ENCODE data around the gene WASHC4.
"Not testable (repeated sequence)": the region's sequence is repeated elsewhere in the genome, so short reads cannot be mapped to it uniquely, and the experiment has no call there.

Gene WASHC4

DNA sequence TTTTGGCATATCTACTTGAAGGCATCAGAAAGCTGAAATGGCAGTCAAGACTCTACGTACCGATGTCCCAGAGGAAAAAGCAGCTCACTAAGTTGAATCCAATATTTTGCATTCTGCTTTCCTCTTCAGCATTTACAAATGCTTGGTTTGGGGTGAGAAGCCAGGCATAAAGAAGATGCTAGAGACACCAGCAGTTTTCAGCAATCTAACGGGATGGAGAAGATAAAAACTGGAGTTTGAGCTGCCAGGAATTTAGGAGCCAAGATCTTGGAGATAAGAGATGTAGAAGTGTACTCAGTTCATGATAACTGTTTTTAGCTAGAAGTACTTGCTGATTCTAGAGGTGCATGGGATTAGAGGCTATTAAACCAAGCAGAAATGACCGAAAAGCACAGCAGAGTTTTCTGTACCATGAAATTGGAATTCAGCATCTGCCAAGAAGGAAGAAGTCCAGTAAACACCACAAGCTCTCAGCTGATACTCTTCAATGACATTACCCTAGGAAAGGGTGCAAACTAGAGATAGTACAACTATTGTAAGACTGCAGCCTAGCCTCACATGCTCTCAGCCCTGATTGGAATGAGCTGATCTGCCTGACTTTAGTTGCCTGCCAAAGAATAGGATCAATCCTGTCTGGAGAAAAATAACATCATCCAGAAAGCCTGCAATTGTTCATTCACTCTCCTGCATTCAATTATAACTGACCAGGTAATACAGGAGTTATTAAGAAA, 15.9 kb upstream of the WASHC4 start:
- no peak for DNase-seq

DNA sequence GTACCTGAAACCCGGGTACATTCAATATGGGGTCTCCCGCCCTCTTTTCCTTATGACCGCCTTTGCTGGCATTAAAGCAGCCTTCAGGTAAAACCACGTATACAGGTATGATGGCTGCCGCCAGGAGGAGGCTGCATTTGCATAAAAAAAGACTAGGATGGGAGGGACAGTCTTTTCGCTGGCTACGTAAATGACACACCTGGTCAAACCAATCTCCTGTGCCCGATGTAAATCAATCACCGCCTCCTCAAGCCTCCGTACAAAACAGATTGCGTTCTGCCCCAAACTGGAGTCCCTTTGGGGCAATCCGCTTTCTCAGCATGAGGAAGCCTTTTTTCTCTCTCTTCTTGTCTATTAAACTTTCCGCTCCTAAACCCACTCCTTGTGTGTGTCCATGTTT, 15.2 kb upstream of the WASHC4 start:
- DNase-seq: no peak

DNA sequence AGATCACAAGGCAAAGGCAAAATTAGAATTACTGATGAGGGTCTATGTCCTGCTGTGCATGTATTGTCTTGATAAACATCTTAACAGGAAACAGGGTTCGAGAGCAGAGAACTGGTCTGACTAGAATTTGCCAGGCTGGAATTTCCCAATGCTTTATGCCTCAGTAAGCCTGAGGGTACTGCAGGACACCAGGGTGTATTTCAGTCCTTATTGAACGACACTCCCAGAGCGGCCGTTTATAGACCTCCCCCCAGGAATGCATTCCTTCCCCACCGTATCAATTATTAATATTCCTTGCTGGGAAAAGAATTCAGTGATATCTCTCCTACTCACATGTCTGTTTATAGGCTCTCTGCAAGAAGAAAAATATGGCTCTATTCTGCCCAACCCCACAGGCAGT, 12.2 kb upstream of the WASHC4 start:
- DNase-seq: not testable (repeated sequence)

GRCh38 chr12:105099356-105099755, 8.2 kb upstream of the WASHC4 start:
- DNase-seq: no peak

DNA sequence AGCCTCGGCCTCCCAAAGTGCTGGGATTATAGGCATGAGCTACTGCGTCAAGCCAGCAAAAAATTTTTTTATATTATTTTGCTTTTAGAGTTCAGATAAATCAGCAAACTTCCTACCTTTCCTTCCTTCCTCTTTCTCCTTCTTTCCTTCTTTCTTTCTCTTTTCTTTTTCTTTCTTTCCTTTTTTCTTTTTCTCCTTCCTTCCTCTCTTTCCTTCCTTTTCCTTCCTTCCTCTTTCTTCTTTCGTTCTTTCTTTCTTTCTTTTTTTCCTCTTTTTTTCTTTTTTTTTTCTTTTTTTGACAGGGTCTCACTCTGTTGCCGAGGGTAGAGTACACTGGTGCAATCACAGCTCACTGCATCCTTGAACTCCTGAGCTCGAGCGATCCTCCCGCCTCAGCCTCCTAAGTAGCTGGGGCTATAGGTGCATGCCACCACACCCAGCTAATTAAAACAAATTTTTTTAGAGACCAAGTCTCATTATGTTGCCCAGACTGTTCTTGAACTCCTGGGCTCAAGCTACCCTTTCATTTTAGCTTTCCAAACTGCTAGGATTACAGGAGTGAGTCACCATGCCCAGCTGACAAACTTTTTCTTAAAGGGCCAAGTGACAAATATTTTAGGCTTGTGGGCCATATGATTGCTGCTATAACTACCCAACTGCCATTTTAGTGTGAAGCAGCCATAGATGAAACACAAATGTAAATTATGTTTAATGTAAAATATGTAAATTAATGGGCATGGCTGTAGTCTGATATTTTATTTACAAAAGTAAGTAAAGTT, 7.1 kb upstream of the WASHC4 start:
- no peak for DNase-seq

DNA sequence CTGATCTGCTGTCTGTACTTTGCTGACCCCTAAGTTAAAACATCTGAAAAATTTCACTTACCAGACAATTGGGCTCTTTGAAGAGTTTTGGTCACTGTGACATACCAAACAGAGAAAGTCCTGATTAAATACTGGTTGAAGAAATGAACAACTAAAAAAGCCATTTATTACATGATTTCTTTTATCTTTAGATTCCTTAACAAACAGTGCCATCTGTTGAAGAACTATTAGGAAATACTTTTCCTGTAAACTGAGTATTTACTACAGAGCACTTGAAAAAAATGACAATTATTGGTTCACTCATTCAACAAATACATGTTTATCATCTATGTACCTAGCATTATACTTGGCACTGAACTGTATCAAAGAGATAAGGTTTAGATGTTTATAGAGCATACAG, 6.5 kb upstream of the WASHC4 start:
- no peak for DNase-seq

DNA sequence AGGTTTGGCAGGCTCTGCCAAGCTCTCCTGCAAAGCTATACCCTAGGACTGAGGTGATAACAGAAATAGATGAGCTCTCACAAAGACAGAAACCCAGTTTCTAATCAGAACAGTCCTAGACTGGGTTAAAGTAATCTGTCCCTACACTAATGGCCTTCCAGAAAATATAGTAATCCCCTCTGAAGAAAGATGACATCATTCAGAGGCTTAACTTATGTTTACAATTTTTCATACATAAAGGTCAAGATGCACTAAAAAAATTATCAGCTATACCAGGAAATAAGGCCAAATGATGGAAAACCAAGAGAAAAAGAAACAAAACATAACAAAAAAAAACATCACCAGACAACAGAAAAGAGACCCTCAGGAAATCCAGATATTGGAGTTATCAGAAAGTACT, 4.9 kb upstream of the WASHC4 start:
- DNase-seq: no peak

GRCh38 chr12:105104762-105105161, 2.8 kb upstream of the WASHC4 start:
- no peak for DNase-seq

DNA sequence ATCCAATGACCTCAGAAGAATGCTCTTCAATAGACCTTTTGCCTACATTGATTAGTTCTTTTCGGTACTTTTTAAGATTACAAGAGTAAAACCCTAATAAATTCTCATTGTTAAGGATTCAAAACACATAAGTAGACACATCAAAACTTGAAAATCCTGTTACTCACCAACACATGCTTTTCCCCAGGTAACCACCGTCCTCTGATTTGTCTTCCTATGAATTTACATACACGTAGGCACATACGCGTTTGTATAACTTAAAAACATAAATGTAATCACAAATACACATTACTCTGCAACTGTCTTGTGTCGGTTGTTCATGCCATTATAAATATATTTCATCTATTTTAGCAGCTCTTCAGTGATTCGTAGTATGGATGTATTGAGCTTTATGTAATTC, 910 bp upstream of the WASHC4 start:
- no peak for DNase-seq

- DNase-seq: no peak
Measured at GRCh38 chr12:105107171-105107493, 399 bp upstream of the WASHC4 start.

DNA sequence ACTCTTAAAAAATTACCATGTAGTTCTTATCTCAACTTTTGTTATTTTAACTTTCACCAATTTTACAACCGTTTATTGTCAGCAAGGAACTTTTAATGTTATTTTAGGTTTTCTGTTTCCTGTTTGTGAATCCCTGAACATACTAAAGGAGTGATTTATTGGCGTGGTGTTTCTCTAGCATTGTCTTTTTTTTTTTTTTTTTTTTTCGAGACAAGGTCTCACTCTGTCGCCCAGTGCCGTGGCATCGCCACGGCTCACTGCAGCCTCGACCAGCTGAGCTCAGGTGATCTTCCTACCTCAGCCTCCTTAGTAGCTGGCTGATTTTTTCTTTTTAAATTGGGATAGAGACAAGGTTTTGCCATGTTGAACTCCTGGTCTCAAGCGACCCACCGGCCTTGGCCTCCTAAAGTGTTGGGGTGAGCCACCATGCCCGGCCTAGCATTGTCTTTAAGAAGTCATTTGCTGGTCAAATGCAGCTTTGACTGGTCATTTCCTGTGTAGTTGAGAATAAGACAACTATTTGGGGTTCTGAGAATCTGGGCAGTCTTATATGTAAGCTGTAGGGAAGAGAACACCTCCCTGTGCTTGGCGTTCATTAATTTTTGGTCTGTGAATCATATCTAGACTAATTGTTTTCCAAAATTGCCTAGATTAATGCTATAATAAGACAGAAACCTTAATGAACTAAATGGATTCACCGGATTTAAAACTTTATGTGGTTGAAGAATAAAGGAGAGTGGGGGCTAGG, 2.1 kb downstream of the WASHC4 start:
- peak; percentile 43 for DNase-seq

- no peak for DNase-seq
Measured at GRCh38 chr12:105110851-105111250, 3.3 kb downstream of the WASHC4 start.

- DNase-seq: no peak
Measured at GRCh38 chr12:105113094-105113493, 5.6 kb downstream of the WASHC4 start.

DNA sequence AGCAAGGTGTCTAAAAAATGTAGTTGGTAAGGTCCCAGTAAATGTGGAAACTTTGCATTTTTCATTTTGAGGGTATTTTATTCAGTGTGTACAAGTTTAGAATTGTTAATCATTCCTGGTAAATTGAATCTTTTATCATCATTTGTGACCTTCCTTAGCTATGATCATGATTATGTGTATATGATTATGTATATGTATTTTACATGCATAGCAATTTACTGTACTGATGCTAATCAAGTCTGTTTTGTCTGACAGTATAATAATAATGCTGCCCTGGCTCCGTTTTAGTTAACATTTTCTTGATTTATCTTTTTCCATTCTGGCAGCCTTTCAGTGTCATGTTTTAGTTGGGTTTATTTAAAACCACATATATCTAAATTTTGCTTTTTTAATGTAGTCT, 9.4 kb downstream of the WASHC4 start:
- no peak for DNase-seq

- DNase-seq: peak; percentile 28
Measured at GRCh38 chr12:105120551-105120950, 13.0 kb downstream of the WASHC4 start.

- DNase-seq: no peak
Measured at GRCh38 chr12:105138248-105138647, 30.7 kb downstream of the WASHC4 start.

GRCh38 chr12:105141320-105141922, 33.9 kb downstream of the WASHC4 start:
- no peak for DNase-seq

DNA sequence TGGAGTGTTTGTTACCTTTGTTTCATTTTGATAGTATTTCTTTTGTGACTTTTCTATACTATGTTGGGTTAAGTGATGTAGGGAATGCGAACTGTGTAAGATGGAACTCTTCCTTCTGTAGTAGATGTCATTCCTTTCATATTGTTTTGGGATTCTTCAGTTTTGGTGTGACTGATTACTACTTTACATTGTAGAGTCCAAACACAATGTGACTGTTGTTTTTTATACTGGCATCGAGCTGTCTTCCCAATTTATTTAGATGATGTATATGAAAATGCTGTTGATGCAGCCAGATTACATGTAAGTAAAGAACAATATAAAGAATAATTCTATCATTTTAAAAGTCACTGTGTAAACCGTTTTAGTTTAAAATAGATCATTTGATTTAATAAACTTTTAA, 34.7 kb downstream of the WASHC4 start:
- no peak for DNase-seq

- no peak for DNase-seq
Measured at GRCh38 chr12:105156260-105156659, 48.7 kb downstream of the WASHC4 start.

DNA sequence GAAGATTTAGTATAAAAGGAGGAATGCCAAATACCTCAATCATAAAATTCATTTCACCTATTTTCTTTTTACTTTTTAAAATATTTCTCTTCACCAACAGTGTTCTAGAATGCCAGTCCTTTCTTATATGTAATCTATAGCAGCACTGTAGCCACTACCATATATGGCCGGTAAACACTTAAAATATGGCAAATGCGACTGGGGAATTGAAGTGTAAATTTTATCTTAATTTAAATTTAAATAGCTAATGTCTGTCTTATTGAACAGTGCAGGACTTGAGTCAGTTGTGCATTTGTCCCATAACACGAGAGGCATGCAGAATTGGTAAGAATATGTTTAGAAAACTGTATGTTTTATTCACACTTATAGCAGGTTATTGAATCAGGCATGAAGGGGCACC, 50.1 kb downstream of the WASHC4 start:
- no peak for DNase-seq

DNA sequence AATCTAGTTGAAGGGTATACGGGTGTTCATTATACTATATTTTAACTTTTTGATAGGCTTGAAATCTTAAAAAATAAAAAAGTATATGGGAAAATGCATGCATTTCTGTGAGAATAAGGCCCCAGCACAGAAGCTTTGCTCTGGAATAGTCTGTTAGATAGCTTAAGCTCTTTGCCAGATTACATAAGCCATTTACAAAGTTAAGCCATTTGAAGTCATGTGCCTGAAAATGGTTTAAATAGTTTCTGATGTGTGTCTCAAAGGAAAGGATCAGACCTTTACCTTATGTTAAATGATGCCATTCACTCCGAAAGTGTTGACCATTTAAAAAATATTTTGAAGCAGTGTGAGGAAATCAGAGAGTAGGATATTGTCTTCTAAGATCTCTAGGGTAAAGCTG, 51.3 kb downstream of the WASHC4 start:
- DNase-seq: no peak

DNA sequence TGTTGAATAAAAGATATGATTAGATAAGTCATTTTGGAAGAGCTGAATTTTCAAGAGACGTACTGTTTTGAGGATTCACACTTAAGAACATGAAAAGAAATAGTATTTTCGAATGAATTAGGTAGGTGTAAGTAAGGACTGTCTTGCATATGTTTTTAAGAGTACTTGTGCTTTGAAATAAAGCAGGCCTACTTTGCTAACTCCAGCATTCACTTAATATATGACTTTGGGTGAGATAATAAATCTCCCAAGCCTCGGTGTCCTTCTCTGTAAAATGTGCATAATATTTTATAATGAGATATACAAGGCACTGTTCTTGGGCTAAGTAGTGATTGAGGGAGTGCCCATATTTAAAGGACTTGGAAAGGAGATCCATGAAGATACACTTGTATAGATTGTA, 54.6 kb downstream of the WASHC4 start:
- DNase-seq: no peak

- peak; percentile 11 for DNase-seq
Measured at GRCh38 chr12:105164068-105164467, 56.5 kb downstream of the WASHC4 start.

DNA sequence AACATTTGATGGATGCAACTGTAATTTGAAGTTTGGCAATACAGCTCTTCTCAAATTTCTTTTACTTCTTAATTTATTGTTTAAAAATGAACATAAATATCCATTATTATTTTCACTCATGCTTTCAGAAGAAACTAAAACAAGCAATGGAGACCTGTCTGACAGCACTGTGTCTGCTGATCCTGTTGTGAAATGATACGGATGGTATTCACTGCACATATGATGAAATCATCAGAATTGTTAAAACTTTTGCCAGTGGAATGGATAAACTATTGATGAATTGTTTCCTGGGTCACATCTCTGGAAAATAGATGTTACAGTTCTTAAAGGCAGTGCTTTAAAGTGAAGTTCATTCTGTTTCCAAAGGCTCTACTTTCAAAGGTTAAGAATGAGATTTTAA, 59.2 kb downstream of the WASHC4 start:
- no peak for DNase-seq
